Fibroblast of pulmonary artery (primary cell): ENCODE results near the gene RNASE4.
"Not testable (repeated sequence)": the region's sequence is repeated elsewhere in the genome, so short reads cannot be mapped to it uniquely, and the experiment has no call there.

Source experiments
- DNase-seq: peaks from one replicate; pipeline ENCODE4 v3.0.0-alpha.2; 2010; ENCODE audit warnings: low read depth
- H3K4me3 ChIP-seq: replicated peaks from 2 replicates; pipeline ENCODE4 v1.5.1; 2011; ENCODE audit warnings: low read depth, mild to moderate bottlenecking, control low read depth, low read length, moderate library complexity
- CTCF ChIP-seq: IDR thresholded peaks from 2 replicates; pipeline ENCODE4 v1.5.1; 2011; ENCODE audit warnings: mild to moderate bottlenecking, control low read depth, low read length, inconsistent platforms; ENCODE audit errors: missing control alignments

RNASE4 gene

GRCh38 chr14:20683891-20684661, at the start of gene RNASE4:
TSS of gene RNASE4 (plus strand) at chr14:20684560. CDS start at chr14:20699372, 14,812 bp downstream.
- DNase-seq = peak; percentile 89
- H3K4me3 ChIP-seq = peak within 1 kb of the TSS; percentile 83
- no peak for TF ChIP-seq CTCF

- no peak for TF ChIP-seq CTCF
- DNase-seq = no peak
Observed at GRCh38 chr14:20641591-20641990, 42.8 kb upstream of the RNASE4 start, which contains the start of gene OR6S1. TSS of gene OR6S1 (minus strand) at chr14:20641691. CDS start at chr14:20641691, 0 bp downstream.

GRCh38 chr14:20642182-20642581, 42.2 kb upstream of the RNASE4 start:
- no peak for DNase-seq
- TF ChIP-seq CTCF = no peak
- no peak overlapping the region for H3K4me3 ChIP-seq

More at GRCh38 chr14:20641591-20641990, 42.8 kb upstream of the RNASE4 start, which contains the start of gene OR6S1:
- no peak within 1 kb of the TSS for H3K4me3 ChIP-seq

- not testable (repeated sequence) for H3K4me3 ChIP-seq, DNase-seq
Observed at GRCh38 chr14:20642755-20643154, 41.6 kb upstream of the RNASE4 start.

- H3K4me3 ChIP-seq = no peak overlapping the region
- no peak for TF ChIP-seq CTCF
- DNase-seq = no peak
Observed at GRCh38 chr14:20644520-20644919, 39.8 kb upstream of the RNASE4 start.

- no peak for TF ChIP-seq CTCF
- H3K4me3 ChIP-seq = no peak overlapping the region
- DNase-seq = no peak
Observed at GRCh38 chr14:20645481-20645880, 38.9 kb upstream of the RNASE4 start.

- DNase-seq = peak; percentile 58
- TF ChIP-seq CTCF = no peak
- no peak overlapping the region for H3K4me3 ChIP-seq
Observed at GRCh38 chr14:20652996-20653975, 31.1 kb upstream of the RNASE4 start.
